22Rv1 (cell line): ENCODE results near the gene SYT9.

Experiments used
- ZFX ChIP-seq: fragments of 450-650 bp; IDR thresholded peaks from 2 replicates; pipeline ENCODE4 v1.6.1; 2017; ENCODE audit warnings: antibody characterized with exemption, borderline replicate concordance
- TF ChIP-seq, protein P1 (sequence below): fragments of 450-650 bp; IDR thresholded peaks from 2 replicates; pipeline ENCODE4 v1.5.1; 2017; ENCODE audit warnings: mild to moderate bottlenecking

- TF ChIP-seq, protein P1, sequence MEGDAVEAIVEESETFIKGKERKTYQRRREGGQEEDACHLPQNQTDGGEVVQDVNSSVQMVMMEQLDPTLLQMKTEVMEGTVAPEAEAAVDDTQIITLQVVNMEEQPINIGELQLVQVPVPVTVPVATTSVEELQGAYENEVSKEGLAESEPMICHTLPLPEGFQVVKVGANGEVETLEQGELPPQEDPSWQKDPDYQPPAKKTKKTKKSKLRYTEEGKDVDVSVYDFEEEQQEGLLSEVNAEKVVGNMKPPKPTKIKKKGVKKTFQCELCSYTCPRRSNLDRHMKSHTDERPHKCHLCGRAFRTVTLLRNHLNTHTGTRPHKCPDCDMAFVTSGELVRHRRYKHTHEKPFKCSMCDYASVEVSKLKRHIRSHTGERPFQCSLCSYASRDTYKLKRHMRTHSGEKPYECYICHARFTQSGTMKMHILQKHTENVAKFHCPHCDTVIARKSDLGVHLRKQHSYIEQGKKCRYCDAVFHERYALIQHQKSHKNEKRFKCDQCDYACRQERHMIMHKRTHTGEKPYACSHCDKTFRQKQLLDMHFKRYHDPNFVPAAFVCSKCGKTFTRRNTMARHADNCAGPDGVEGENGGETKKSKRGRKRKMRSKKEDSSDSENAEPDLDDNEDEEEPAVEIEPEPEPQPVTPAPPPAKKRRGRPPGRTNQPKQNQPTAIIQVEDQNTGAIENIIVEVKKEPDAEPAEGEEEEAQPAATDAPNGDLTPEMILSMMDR, result no peak
- TF ChIP-seq ZFX, result no peak
These were observed 184.4 kb downstream of the SYT9 start for GRCh38 chr11:7436146-7436545.
